Panc1 (cell line): ENCODE measurements around the gene NAB2. TPM values are rescaled to one million over a fixed set of nuclear protein-coding genes. Genes with fewer than 3 reads are reported as not detected.

ENCODE experiments used
- ATAC-seq: fragments of 200-7000 bp; cut with Tn5 transposase; 2 replicates; pipeline ENCODE4 v1.9.1; 2020; ENCODE audit warnings: mild to moderate bottlenecking, moderate library complexity
- Bru-seq: library from RNA; stranded (reverse); fragments of 400-500 nt; gene quantifications from one replicate; lab custom pipeline; 2021; lab: Mats Ljungman, UMichigan
- BruChase-seq, 2 experiments: library from RNA; stranded (reverse); fragments of 400-500 nt; gene quantifications; one replicate each; lab custom pipeline; 2021; lab: Mats Ljungman, UMichigan
- BruUV-seq: library from RNA; stranded (reverse); fragments of 400-500 nt; replicated peaks from 2 replicates; lab custom pipeline; 2021; lab: Mats Ljungman, UMichigan
- CTCF ChIA-PET: fragments of 300-600 bp; sonication (Branson Sonifier 250); formaldehyde crosslinking; loops from one replicate; lab custom pipeline; 2022; ENCODE audit warnings: antibody characterized with exemption; lab: Charles Lee
- POLR2A ChIA-PET: fragments of 300-600 bp; sonication (Branson Sonifier 250); formaldehyde crosslinking; loops from one replicate; lab custom pipeline; 2022; ENCODE audit warnings: antibody characterized with exemption; lab: Charles Lee
- DNase-seq: peaks from one replicate; pipeline ENCODE4 v3.0.0-alpha.2; 2010; ENCODE audit warnings: low read depth, low spot score
- H3K27ac ChIP-seq: 2 replicates; pipeline ENCODE4 v1.5.1; 2011; ENCODE audit warnings: mild to moderate bottlenecking, low read length, inconsistent platforms
- H3K27me3 ChIP-seq: fragments of 200-500 bp; sonication (Bioruptor generic); 2 replicates; pipeline ENCODE4 v1.6.0; 2014; ENCODE audit warnings: low read length, inconsistent platforms; ENCODE audit not compliant: control insufficient read depth, insufficient read depth
- H3K36me3 ChIP-seq: fragments of 200-500 bp; sonication (Bioruptor generic); 2 replicates; pipeline ENCODE4 v1.5.1; 2014; ENCODE audit warnings: inconsistent platforms, mild to moderate bottlenecking, low read length, moderate library complexity; ENCODE audit not compliant: control insufficient read depth, insufficient read depth
- H3K4me1 ChIP-seq: 2 replicates; pipeline ENCODE4 v1.5.1; 2011; ENCODE audit warnings: inconsistent platforms, mild to moderate bottlenecking, low read length, moderate library complexity; ENCODE audit not compliant: control insufficient read depth, insufficient read depth
- H3K4me3 ChIP-seq, 2 experiments: 2 replicates each; pipeline ENCODE4 v1.5.1; 2011 to 2012; ENCODE audit warnings: low read depth in 2 of 2, low read length in 2 of 2, mild to moderate bottlenecking in 2 of 2, inconsistent platforms in 1 of 2, moderate library complexity in 1 of 2
- H3K9me3 ChIP-seq: fragments of 200-500 bp; sonication (Bioruptor generic); 2 replicates; pipeline ENCODE4 v1.5.1; 2014; ENCODE audit warnings: low read depth, mild to moderate bottlenecking, inconsistent platforms, low read length, moderate library complexity; ENCODE audit not compliant: control insufficient read depth, insufficient read depth
- POLR2AphosphoS5 ChIP-seq: IDR thresholded peaks from 2 replicates; pipeline ENCODE4 v1.6.1; 2012; ENCODE audit warnings: mild to moderate bottlenecking, low read depth, low read length, moderate library complexity
- SIN3A ChIP-seq: IDR thresholded peaks from 2 replicates; pipeline ENCODE4 v1.6.1; 2012; ENCODE audit warnings: low read depth, mild to moderate bottlenecking, low read length, moderate library complexity, borderline replicate concordance; ENCODE audit not compliant: insufficient read depth
- TCF7L2 ChIP-seq: IDR thresholded peaks from 2 replicates; pipeline ENCODE4 v1.6.1; 2011; ENCODE audit warnings: mild to moderate bottlenecking, low read depth, low read length, inconsistent platforms
- in situ Hi-C: cut with HindIII; loops from 2 replicates; pipeline ENCODE4 v1.10.0; 2016; ENCODE audit warnings: low sequenced_read_pairs, low pct_unique_long_range_greater_than_20kb
- intact Hi-C: fragments of 100-400 bp; cut with micrococcal nuclease; formaldehyde crosslinking; loops from one replicate; pipeline ENCODE4 v1.10.0; 2022; ENCODE audit not compliant: unreplicated experiment
- long read RNA-seq: library from polyadenylated mRNA; unstranded; transcript quantifications from one replicate; pipeline ENCODE4 v2.0.0, GENCODE V29; 2021; ENCODE audit not compliant: unreplicated experiment
- polyA plus RNA-seq: library from polyadenylated mRNA; unstranded; fragments of >200 nt; gene quantifications from one replicate; pipeline ENCODE4 v1.2.1, GENCODE V29; 2012; ENCODE audit warnings: missing spikeins; ENCODE audit not compliant: insufficient read length
- total RNA-seq: library from RNA; stranded (reverse); gene quantifications from one replicate; pipeline ENCODE4 v1.2.1, GENCODE V29; 2021; ENCODE audit not compliant: unreplicated experiment
- TF ChIP-seq, protein P1 (sequence below), 2 experiments: IDR thresholded peaks; 2 replicates each; pipeline ENCODE4 v1.6.1; 2011 to 2012; ENCODE audit warnings: low read depth in 2 of 2, control low read depth in 1 of 2, low read length in 1 of 2, mild to moderate bottlenecking in 1 of 2, moderate library complexity in 1 of 2; ENCODE audit not compliant: insufficient read depth in 1 of 2
- TF ChIP-seq, protein P2 (sequence below): fragments of 450-650 bp; IDR thresholded peaks from 2 replicates; pipeline ENCODE4 v1.5.1; 2017; ENCODE audit warnings: mild to moderate bottlenecking

The NAB2 gene, protein sequence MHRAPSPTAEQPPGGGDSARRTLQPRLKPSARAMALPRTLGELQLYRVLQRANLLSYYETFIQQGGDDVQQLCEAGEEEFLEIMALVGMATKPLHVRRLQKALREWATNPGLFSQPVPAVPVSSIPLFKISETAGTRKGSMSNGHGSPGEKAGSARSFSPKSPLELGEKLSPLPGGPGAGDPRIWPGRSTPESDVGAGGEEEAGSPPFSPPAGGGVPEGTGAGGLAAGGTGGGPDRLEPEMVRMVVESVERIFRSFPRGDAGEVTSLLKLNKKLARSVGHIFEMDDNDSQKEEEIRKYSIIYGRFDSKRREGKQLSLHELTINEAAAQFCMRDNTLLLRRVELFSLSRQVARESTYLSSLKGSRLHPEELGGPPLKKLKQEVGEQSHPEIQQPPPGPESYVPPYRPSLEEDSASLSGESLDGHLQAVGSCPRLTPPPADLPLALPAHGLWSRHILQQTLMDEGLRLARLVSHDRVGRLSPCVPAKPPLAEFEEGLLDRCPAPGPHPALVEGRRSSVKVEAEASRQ
- total RNA-seq = 13.9 TPM
- 22.8 TPM for polyA plus RNA-seq
- Bru-seq, nascent RNA = percentile 50 among the genes with signal in this experiment
- percentile 69 among the genes with signal in this experiment for BruChase-seq, experiment 1, labeled RNA remaining after a 2-hour chase
- percentile 53 among the genes with signal in this experiment for BruChase-seq, experiment 2, labeled RNA remaining after a 6-hour chase
- long read RNA-seq, partial matches to known transcripts = 7 of 12 reads
- long read RNA-seq, other reads (novel, unspliced or antisense) = 0 of 12 reads

DNA sequence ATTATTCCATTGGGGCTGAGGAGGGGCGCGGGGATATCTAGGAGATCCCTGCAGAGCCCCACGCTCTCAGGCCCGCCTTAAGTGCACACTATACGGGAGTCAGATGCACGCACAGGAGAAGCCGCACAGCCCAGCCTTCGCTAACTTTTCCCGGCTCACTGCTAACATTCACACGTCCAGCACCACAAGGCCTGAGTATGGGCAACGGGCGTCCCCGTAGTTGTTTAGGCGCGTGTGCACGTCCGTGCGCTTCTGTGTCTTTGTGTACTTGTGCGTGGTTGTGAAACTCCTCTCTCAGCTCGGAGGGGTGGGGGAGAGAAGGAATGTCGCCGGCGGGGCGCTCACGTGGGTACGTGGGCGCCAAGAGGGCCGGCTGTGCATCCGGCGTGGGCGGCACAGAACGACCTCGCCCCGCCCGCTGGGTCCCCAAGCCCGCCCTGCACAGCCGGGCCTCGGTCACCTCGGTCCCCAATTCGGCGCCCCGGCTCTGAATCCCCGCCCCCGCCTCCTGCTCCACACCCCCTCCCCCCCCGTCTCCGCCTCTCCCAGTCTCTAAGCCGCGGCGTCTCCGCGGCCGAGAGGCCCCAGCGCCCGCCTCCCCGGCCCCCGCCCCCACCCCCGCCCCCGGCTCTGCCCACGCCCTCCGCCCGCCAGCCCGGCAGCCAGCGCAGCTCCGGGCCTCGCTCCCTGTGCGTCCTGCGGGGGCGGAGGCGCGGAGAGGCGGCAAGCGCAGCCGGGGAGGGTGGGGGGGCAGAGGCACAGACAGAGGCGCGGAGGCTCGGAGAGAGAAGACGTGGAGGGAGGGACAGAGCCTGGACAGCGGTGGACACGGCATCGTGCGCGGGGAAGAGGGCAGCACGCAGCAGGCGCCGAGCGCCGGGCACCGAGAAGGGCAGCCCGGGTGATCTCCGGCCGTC, at the start of gene NAB2:
NAB2 (plus strand) TSS at position 761 of the 917 bp plus-strand sequence. CDS start 158 bp downstream, outside the sequence.
- TF ChIP-seq POLR2AphosphoS5 (no peak; the same call in 1 of the 2 replicates), TCF7L2 (no peak), SIN3A (peak; percentile 47; the same call in 1 of the 2 replicates)
- TF ChIP-seq, protein P1, sequence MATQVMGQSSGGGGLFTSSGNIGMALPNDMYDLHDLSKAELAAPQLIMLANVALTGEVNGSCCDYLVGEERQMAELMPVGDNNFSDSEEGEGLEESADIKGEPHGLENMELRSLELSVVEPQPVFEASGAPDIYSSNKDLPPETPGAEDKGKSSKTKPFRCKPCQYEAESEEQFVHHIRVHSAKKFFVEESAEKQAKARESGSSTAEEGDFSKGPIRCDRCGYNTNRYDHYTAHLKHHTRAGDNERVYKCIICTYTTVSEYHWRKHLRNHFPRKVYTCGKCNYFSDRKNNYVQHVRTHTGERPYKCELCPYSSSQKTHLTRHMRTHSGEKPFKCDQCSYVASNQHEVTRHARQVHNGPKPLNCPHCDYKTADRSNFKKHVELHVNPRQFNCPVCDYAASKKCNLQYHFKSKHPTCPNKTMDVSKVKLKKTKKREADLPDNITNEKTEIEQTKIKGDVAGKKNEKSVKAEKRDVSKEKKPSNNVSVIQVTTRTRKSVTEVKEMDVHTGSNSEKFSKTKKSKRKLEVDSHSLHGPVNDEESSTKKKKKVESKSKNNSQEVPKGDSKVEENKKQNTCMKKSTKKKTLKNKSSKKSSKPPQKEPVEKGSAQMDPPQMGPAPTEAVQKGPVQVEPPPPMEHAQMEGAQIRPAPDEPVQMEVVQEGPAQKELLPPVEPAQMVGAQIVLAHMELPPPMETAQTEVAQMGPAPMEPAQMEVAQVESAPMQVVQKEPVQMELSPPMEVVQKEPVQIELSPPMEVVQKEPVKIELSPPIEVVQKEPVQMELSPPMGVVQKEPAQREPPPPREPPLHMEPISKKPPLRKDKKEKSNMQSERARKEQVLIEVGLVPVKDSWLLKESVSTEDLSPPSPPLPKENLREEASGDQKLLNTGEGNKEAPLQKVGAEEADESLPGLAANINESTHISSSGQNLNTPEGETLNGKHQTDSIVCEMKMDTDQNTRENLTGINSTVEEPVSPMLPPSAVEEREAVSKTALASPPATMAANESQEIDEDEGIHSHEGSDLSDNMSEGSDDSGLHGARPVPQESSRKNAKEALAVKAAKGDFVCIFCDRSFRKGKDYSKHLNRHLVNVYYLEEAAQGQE (IDR thresholded peaks at IDR 0.05; ENCODE audit: insufficient read depth in 1 of 2, low read depth in 2 of 2, low read length in 1 of 2) = 0 out of 4 replicates have a peak, but pooled peaks of 1 of the 2 experiments have one; percentile 35
- Histone ChIP-seq H3K9me3 (no peaks in the 10 kb centered on the region), H3K4me3 (peak within 1 kb of the TSS; percentile 88 to 91), H3K4me1 (peaks cover 19% of the 10 kb centered on the region), H3K27ac (peak within 1 kb of the TSS; percentile 86), H3K36me3 (peaks cover 5% of the 10 kb centered on the region; the same call in 1 of the 2 replicates), H3K27me3 (no peaks in the 10 kb centered on the region)
- DNase-seq (peak; percentile 60), ATAC-seq (peak; percentile 82)
- CTCF ChIA-PET = interaction anchor here (0.6 to 1.8 kb wide), 2 partner anchors 23 to 343 kb away, joined by 4 to 7 read pairs; partner anchors contain the start of gene STAT6
- POLR2A ChIA-PET = interaction anchor here (0.6 kb wide), 1 partner anchor 17 kb away, joined by 4 read pairs; no protein-coding TSS in a partner anchor
- BruUV-seq = no TSS peak
- in situ Hi-C loops (no loop called here), intact Hi-C loops (no loop called here)

DNA sequence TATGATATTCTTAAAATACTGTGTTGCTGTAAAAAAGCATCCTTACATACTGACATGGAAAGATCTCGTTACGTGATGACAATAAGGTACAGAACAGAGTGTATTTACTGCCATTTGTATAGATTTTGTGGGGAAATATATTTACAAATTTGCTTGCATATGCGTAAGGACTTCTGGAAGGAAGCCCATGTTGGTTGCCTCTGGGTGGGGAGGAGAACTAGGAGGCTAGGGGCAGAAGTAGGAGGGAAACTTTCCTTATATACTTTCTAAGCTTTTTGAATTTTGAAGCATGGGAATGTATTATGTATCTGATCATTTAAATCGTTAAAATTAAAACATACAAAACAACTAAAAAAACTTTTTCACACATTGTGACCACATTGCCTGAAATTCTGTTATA, 48.7 kb upstream of the NAB2 start:
- TF ChIP-seq SIN3A (no peak), TCF7L2 (no peak), POLR2AphosphoS5 (no peak)
- TF ChIP-seq, protein P1 (IDR thresholded peaks at IDR 0.05; ENCODE audit: insufficient read depth in 1 of 2, low read depth in 2 of 2, low read length in 1 of 2) = no peak
- TF ChIP-seq, protein P2, sequence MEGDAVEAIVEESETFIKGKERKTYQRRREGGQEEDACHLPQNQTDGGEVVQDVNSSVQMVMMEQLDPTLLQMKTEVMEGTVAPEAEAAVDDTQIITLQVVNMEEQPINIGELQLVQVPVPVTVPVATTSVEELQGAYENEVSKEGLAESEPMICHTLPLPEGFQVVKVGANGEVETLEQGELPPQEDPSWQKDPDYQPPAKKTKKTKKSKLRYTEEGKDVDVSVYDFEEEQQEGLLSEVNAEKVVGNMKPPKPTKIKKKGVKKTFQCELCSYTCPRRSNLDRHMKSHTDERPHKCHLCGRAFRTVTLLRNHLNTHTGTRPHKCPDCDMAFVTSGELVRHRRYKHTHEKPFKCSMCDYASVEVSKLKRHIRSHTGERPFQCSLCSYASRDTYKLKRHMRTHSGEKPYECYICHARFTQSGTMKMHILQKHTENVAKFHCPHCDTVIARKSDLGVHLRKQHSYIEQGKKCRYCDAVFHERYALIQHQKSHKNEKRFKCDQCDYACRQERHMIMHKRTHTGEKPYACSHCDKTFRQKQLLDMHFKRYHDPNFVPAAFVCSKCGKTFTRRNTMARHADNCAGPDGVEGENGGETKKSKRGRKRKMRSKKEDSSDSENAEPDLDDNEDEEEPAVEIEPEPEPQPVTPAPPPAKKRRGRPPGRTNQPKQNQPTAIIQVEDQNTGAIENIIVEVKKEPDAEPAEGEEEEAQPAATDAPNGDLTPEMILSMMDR = no peak
- no peaks in the 10 kb centered on the region for H3K36me3 ChIP-seq
- no peak for ATAC-seq

More for the DNA sequence above, 48.7 kb upstream of the NAB2 start:
- BruUV-seq = no TSS peak
- H3K9me3 ChIP-seq = no peaks in the 10 kb centered on the region
- no peak overlapping the region for H3K27ac ChIP-seq
- in situ Hi-C loops = no loop called here
- ChIA-PET CTCF (no interaction called here), POLR2A (no interaction called here)
- H3K27me3 ChIP-seq = peaks cover 17% of the 10 kb centered on the region
- DNase-seq = no peak
- H3K4me1 ChIP-seq = no peaks in the 10 kb centered on the region
- intact Hi-C loops = no loop called here
- no peak overlapping the region for H3K4me3 ChIP-seq
